HepG2 (cell line): ENCODE measurements around the gene COMMD4. TPM values are rescaled to one million over a fixed set of nuclear protein-coding genes. Genes with fewer than 3 reads are reported as not detected.
A peak's percentile ranks its signal among the peaks of the same experiment; 100 is the strongest.

Source experiments
- ATF1 ChIP-seq: IDR thresholded peaks from 2 replicates; pipeline ENCODE4 v1.6.1; 2016; ENCODE audit warnings: mild to moderate bottlenecking, control low read depth
- CEBPG ChIP-seq: IDR thresholded peaks from 2 replicates; pipeline ENCODE4 v1.6.1; 2016
- GATAD2A ChIP-seq: IDR thresholded peaks from 2 replicates; pipeline ENCODE4 v1.6.1; 2016
- KAT2B ChIP-seq: fragments of 150-350 bp; IDR thresholded peaks from 2 replicates; pipeline ENCODE4 v1.6.1; 2014; ENCODE audit warnings: low read depth, low read length, borderline replicate concordance
- KLF11 ChIP-seq: IDR thresholded peaks from 2 replicates; pipeline ENCODE4 v1.6.1; 2016; ENCODE audit warnings: missing compliant biosample characterization
- MYNN ChIP-seq: sonication (generic); formaldehyde crosslinking; IDR thresholded peaks from 2 replicates; pipeline ENCODE4 v1.4.0; 2020; ENCODE audit warnings: mild to moderate bottlenecking, low read depth, missing genetic modification reagents
- NPAS2 ChIP-seq: sonication (generic); formaldehyde crosslinking; IDR thresholded peaks from 2 replicates; pipeline ENCODE4 v1.8.0; 2022; ENCODE audit warnings: mild to moderate bottlenecking, missing genetic modification reagents, borderline replicate concordance
- PCBP1 ChIP-seq: fragments of 200-400 bp; formaldehyde crosslinking; IDR thresholded peaks from 2 replicates; pipeline ENCODE4 v1.6.1; 2017; ENCODE audit warnings: mild to moderate bottlenecking, low read depth, low read length, borderline replicate concordance
- PITX1 ChIP-seq: sonication (generic); formaldehyde crosslinking; IDR thresholded peaks from 2 replicates; pipeline ENCODE4 v1.5.1; 2020; ENCODE audit warnings: mild to moderate bottlenecking, missing genetic modification reagents
- RAD21 ChIP-seq: fragments of 450-650 bp; formaldehyde crosslinking; IDR thresholded peaks from 2 replicates; pipeline ENCODE4 v1.5.0; 2020; ENCODE audit warnings: mild to moderate bottlenecking
- SETDB1 ChIP-seq: sonication (generic); formaldehyde crosslinking; IDR thresholded peaks from 2 replicates; pipeline ENCODE4 v1.5.1; 2020; ENCODE audit warnings: missing genetic modification reagents, mild to moderate bottlenecking, borderline replicate concordance
- SKI ChIP-seq: fragments of 450-650 bp; IDR thresholded peaks from one replicate; pipeline ENCODE4 v1.6.1; 2018; ENCODE audit warnings: mild to moderate bottlenecking; ENCODE audit not compliant: partially characterized antibody
- SMC3 ChIP-seq: IDR thresholded peaks from 2 replicates; pipeline ENCODE4 v1.6.1; 2011; ENCODE audit warnings: low read length, improper control_type of control experiment
- SRY ChIP-seq: sonication (generic); formaldehyde crosslinking; IDR thresholded peaks from 2 replicates; pipeline ENCODE4 v1.8.0; 2022; ENCODE audit warnings: mild to moderate bottlenecking, missing genetic modification reagents
- ZFP62 ChIP-seq: sonication (generic); formaldehyde crosslinking; IDR thresholded peaks from 2 replicates; pipeline ENCODE4 v1.4.0; 2020; ENCODE audit warnings: missing genetic modification reagents
- ZNF224 ChIP-seq: sonication (generic); formaldehyde crosslinking; IDR thresholded peaks from 2 replicates; pipeline ENCODE4 v1.5.0; 2020; ENCODE audit warnings: mild to moderate bottlenecking, missing genetic modification reagents
- ZNF225 ChIP-seq: sonication (generic); formaldehyde crosslinking; IDR thresholded peaks from 2 replicates; pipeline ENCODE4 v1.4.0; 2020; ENCODE audit warnings: mild to moderate bottlenecking, missing genetic modification reagents
- ZNF792 ChIP-seq: IDR thresholded peaks from 2 replicates; pipeline ENCODE4 v1.6.1; 2016
- polyA plus RNA-seq, 8 experiments: library from polyadenylated mRNA; depleted of rRNA in 3 of 8; stranded (reverse) in 7 of 8; unstranded in 1 of 8; fragments of >200 nt; fragmentation: Illumina TruSeq in 4 of 8; extraction: Trizol in 4 of 8; gene quantifications; 2 replicates each; pipeline versions ENCODE4 v1.2.1 to v1.2.3, GENCODE V29; 2011 to 2016; ENCODE audit warnings: low read depth in 4 of 8, missing spikeins in 1 of 8, mixed read lengths in 1 of 8; ENCODE audit not compliant: insufficient read depth in 1 of 8
- total RNA-seq, 5 experiments: library from RNA; depleted of rRNA; stranded (reverse); fragments of >200 nt; fragmentation: Illumina TruSeq; extraction: Trizol; gene quantifications; 2 replicates each; pipeline ENCODE4 v1.2.3, GENCODE V29; 2016; ENCODE audit warnings: low read depth in 1 of 5
- TF ChIP-seq, protein P1 (sequence below): sonication (generic); formaldehyde crosslinking; IDR thresholded peaks from 2 replicates; pipeline ENCODE4 v1.5.1; 2020; ENCODE audit warnings: mild to moderate bottlenecking, missing genetic modification reagents, borderline replicate concordance
- TF ChIP-seq, protein P2 (sequence below): sonication (generic); formaldehyde crosslinking; IDR thresholded peaks from 2 replicates; pipeline ENCODE4 v1.8.1; 2023; ENCODE audit warnings: mild to moderate bottlenecking, inconsistent platforms, moderate library complexity, missing genetic modification reagents, borderline replicate concordance
- TF ChIP-seq, protein P3 (sequence below): sonication (generic); formaldehyde crosslinking; IDR thresholded peaks from 2 replicates; pipeline ENCODE4 v1.5.0; 2020; ENCODE audit warnings: mild to moderate bottlenecking, missing genetic modification reagents
- TF ChIP-seq, protein P4 (sequence below): sonication (generic); formaldehyde crosslinking; IDR thresholded peaks from 2 replicates; pipeline ENCODE4 v1.5.0; 2020; ENCODE audit warnings: missing genetic modification reagents
- TF ChIP-seq, protein P5 (sequence below): sonication (generic); formaldehyde crosslinking; conservative IDR thresholded peaks from 2 replicates; pipeline ENCODE4 v1.4.0; 2020; ENCODE audit warnings: missing genetic modification reagents
- TF ChIP-seq, protein P6 (sequence below): sonication (generic); formaldehyde crosslinking; IDR thresholded peaks from 2 replicates; pipeline ENCODE4 v1.5.0; 2020; ENCODE audit warnings: missing genetic modification reagents, mild to moderate bottlenecking, borderline replicate concordance

The COMMD4 gene
- total and polyA plus RNA-seq, 2 of the 13 experiments (the other 11 are each of a cell fraction or from before 2014, with no cell fraction given) = 45.8 to 89.9 TPM

DNA sequence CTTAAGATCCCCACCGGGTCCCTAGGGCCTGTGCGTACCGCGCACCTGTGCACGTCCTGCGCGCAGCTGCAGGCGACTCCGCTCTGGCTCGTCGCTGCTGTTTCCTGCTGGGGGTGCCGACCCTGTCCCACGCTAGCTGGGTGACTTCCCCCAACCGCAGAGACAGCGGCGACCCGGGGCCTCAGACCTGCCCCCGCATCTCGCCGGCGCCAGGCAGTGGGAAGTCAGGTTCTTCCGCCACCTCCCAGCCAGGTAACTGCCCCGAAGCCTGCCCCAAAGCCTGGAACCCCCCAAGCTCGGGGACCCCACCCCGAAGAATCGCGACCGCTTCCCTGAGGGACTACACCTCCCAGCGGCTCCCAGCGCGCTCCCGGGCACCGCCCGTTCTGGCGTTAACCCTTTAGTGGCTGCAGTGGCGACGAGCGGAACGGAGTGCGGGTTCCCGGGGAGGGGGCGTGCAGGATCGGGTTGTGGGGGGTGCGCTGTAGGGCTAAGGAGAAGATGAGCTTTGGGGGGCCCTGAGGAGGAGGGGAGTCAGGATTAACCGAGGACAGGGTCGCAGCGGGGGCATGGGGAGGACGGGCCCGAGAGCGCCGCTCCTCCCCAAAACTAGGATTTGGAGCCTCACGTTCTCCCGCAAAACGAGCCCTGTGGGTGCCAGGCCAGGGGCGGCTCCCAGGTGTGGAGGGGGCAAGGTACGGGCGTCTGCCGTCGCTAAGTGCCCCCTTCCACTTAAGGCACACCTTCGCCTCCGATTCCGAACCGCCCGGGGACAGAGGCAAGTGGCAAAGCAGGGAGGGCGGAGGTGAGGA lies 11.6 kb downstream of the COMMD4 start (continued):
- TF ChIP-seq GATAD2A (0 out of 2 replicates have a peak, but pooled peaks have one; percentile 21), SETDB1 (CRISPR knock-in tag) (no peak), NPAS2 (no peak), ATF1 (CRISPR knock-in tag) (no peak), KLF11 (CRISPR knock-in tag) (no peak), SKI (no peak), KAT2B (no peak), ZNF224 (CRISPR knock-in tag) (no peak; the same call in 1 of the 2 replicates), PCBP1 (peak; percentile 89; the same call in 1 of the 2 replicates), ZFP62 (CRISPR knock-in tag) (no peak), SMC3 (no peak), ZNF792 (CRISPR knock-in tag) (no peak), SRY (no peak), ZNF225 (CRISPR knock-in tag) (peak; percentile 47; the same call in 1 of the 2 replicates), PITX1 (CRISPR knock-in tag) (no peak), CEBPG (CRISPR knock-in tag) (no peak), MYNN (CRISPR knock-in tag) (no peak), RAD21 (CRISPR knock-in tag) (0 out of 2 replicates have a peak, but pooled peaks have one; percentile 19)
- TF ChIP-seq, protein P1, sequence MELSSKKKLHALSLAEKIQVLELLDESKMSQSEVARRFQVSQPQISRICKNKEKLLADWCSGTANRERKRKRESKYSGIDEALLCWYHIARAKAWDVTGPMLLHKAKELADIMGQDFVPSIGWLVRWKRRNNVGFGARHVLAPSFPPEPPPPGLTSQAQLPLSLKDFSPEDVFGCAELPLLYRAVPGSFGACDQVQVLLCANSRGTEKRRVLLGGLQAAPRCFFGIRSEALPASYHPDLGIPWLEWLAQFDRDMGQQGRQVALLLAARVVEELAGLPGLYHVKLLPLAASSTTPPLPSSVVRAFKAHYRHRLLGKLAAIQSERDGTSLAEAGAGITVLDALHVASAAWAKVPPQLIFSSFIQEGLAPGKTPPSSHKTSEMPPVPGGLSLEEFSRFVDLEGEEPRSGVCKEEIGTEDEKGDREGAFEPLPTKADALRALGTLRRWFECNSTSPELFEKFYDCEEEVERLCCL (CRISPR knock-in tag) = no peak
- TF ChIP-seq, protein P2, sequence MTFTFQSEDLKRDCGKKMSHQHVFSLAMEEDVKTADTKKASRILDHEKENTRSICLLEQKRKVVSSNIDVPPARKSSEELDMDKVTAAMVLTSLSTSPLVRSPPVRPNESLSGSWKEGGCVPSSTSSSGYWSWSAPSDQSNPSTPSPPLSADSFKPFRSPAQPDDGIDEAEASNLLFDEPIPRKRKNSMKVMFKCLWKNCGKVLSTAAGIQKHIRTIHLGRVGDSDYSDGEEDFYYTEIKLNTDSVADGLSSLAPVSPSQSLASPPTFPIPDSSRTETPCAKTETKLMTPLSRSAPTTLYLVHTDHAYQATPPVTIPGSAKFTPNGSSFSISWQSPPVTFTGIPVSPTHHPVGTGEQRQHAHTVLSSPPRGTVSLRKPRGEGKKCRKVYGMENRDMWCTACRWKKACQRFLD (CRISPR knock-in tag) = no peak
- TF ChIP-seq, protein P3, sequence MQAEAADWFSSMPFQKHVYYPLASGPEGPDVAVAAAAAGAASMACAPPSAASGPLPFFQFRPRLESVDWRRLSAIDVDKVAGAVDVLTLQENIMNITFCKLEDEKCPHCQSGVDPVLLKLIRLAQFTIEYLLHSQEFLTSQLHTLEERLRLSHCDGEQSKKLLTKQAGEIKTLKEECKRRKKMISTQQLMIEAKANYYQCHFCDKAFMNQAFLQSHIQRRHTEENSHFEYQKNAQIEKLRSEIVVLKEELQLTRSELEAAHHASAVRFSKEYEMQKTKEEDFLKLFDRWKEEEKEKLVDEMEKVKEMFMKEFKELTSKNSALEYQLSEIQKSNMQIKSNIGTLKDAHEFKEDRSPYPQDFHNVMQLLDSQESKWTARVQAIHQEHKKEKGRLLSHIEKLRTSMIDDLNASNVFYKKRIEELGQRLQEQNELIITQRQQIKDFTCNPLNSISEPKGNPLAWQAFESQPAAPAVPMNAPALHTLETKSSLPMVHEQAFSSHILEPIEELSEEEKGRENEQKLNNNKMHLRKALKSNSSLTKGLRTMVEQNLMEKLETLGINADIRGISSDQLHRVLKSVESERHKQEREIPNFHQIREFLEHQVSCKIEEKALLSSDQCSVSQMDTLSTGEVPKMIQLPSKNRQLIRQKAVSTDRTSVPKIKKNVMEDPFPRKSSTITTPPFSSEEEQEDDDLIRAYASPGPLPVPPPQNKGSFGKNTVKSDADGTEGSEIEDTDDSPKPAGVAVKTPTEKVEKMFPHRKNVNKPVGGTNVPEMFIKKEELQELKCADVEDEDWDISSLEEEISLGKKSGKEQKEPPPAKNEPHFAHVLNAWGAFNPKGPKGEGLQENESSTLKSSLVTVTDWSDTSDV (CRISPR knock-in tag) = no peak
- TF ChIP-seq, protein P4, sequence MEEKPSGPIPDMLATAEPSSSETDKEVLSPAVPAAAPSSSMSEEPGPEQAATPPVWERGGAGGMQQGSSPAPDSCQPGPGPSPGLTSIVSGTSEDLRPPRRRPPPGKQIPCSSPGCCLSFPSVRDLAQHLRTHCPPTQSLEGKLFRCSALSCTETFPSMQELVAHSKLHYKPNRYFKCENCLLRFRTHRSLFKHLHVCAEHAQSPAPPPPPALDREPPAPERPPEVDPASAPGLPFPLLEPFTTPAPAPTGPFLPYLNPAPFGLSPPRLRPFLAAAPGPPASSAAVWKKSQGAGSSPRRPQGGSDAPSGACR (CRISPR knock-in tag) = peak; percentile 78; the same call in 1 of the 2 replicates
- TF ChIP-seq, protein P5, sequence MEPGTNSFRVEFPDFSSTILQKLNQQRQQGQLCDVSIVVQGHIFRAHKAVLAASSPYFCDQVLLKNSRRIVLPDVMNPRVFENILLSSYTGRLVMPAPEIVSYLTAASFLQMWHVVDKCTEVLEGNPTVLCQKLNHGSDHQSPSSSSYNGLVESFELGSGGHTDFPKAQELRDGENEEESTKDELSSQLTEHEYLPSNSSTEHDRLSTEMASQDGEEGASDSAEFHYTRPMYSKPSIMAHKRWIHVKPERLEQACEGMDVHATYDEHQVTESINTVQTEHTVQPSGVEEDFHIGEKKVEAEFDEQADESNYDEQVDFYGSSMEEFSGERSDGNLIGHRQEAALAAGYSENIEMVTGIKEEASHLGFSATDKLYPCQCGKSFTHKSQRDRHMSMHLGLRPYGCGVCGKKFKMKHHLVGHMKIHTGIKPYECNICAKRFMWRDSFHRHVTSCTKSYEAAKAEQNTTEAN (CRISPR knock-in tag) = no peak
- TF ChIP-seq, protein P6, sequence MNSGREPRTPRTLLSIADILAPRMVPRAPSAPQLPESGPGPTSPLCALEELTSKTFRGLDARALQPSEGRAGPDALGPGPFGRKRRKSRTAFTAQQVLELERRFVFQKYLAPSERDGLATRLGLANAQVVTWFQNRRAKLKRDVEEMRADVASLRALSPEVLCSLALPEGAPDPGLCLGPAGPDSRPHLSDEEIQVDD (CRISPR knock-in tag) = no peak
